ENCODE results near the gene RFNG. TPM values are rescaled to one million over a fixed set of nuclear protein-coding genes. Genes with fewer than 3 reads are reported as not detected.

The RFNG gene
- total RNA-seq, 4 donors from 2014 or later, result 33.2 to 92.0 (median 48.8) TPM

- WGBS, 2 donors (ENCODE audit: low coverage in 1 of 2), result 19% methylated on average over 12 of the region's 59 CpGs; no CpG with 5 or more reads in 1 of the 2 donors
- in situ Hi-C loops (cut with MboI; ENCODE audit: low pct_ligation_motif_present in 1 of 4, low pct_unique_long_range_greater_than_20kb in 1 of 4, low sequenced_read_pairs in 3 of 4) (loop anchor here in 3 of 4 donors (10.0 to 25.0 kb wide), 2 partner anchors 123 to 130 kb away; no protein-coding TSS in a partner anchor), intact Hi-C loops (cut with DNase I; ENCODE audit: low total_unique reads) (loop anchor here (5.0 kb wide), 1 partner anchor 470 kb away; no protein-coding TSS in a partner anchor)
- peaks cover 12 to 32% (median 27%) of the 10 kb centered on the region in 4 donors for H3K4me1 ChIP-seq
- no peak for TF ChIP-seq EP300 (IDR thresholded peaks at IDR 0.05; ENCODE audit: low read depth)
- TF ChIP-seq POLR2AphosphoS5 (IDR thresholded peaks at IDR 0.05), result no peak
- TF ChIP-seq, protein P1, sequence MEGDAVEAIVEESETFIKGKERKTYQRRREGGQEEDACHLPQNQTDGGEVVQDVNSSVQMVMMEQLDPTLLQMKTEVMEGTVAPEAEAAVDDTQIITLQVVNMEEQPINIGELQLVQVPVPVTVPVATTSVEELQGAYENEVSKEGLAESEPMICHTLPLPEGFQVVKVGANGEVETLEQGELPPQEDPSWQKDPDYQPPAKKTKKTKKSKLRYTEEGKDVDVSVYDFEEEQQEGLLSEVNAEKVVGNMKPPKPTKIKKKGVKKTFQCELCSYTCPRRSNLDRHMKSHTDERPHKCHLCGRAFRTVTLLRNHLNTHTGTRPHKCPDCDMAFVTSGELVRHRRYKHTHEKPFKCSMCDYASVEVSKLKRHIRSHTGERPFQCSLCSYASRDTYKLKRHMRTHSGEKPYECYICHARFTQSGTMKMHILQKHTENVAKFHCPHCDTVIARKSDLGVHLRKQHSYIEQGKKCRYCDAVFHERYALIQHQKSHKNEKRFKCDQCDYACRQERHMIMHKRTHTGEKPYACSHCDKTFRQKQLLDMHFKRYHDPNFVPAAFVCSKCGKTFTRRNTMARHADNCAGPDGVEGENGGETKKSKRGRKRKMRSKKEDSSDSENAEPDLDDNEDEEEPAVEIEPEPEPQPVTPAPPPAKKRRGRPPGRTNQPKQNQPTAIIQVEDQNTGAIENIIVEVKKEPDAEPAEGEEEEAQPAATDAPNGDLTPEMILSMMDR (IDR thresholded peaks at IDR 0.05), result no peak
- TF ChIP-seq POLR2A (IDR thresholded peaks at IDR 0.05), result no peak
- DNase-seq, result peak; percentile 80
- no peaks in the 10 kb centered on the region for H3K36me3 ChIP-seq
- H3K4me3 ChIP-seq, result peak overlapping the region in 3 of 4 donors; percentile 3 to 49 (median 37)
- H3K27ac ChIP-seq, result peak overlapping the region in 2 of 4 donors; percentile 5 to 25
- peaks cover 9% of the 10 kb centered on the region for H3K27me3 ChIP-seq
- no peaks in the 10 kb centered on the region for H3K9me3 ChIP-seq
Measured at GRCh38 chr17:82031885-82032627, 19.6 kb downstream of the RFNG start.

- H3K4me1 ChIP-seq, result peaks cover 8 to 26% (median 21%) of the 10 kb centered on the region in 4 donors
- TF ChIP-seq POLR2AphosphoS5 (IDR thresholded peaks at IDR 0.05) (no peak), POLR2A (IDR thresholded peaks at IDR 0.05) (no peak), EP300 (IDR thresholded peaks at IDR 0.05; ENCODE audit: low read depth) (no peak)
- TF ChIP-seq, protein P1 (IDR thresholded peaks at IDR 0.05), result no peak
- H3K27ac ChIP-seq, result peak within 1 kb of the TSS; percentile 72 to 90 (median 81)
- DNase-seq, result no peak
- H3K27me3 ChIP-seq, result peaks cover 9% of the 10 kb centered on the region
- H3K4me3 ChIP-seq, result peak within 1 kb of the TSS; percentile 18 to 61 (median 49)
- H3K9me3 ChIP-seq, result no peaks in the 10 kb centered on the region
- intact Hi-C loops (cut with DNase I; ENCODE audit: low total_unique reads) (loop anchor here (5.0 kb wide), 1 partner anchor 469 kb away; no protein-coding TSS in a partner anchor), in situ Hi-C loops (cut with MboI; ENCODE audit: low pct_ligation_motif_present in 1 of 4, low pct_unique_long_range_greater_than_20kb in 1 of 4, low sequenced_read_pairs in 3 of 4) (loop anchor here in 3 of 4 donors (10.0 to 25.0 kb wide), 2 partner anchors 123 to 131 kb away; no protein-coding TSS in a partner anchor)
- WGBS, 2 donors (ENCODE audit: low coverage in 1 of 2), result 0% methylated on average over 28 of the region's 96 CpGs; no CpG with 5 or more reads in 1 of the 2 donors
- no peaks in the 10 kb centered on the region for H3K36me3 ChIP-seq
Measured at GRCh38 chr17:82031303-82031884, 20.2 kb downstream of the RFNG start, which contains the start of gene RAC3. Gene RAC3 (plus strand): TSS chr17:82031678. CDS start chr17:82031762, 84 bp downstream.

GRCh38 chr17:82030470-82031302, 20.9 kb downstream of the RFNG start:
- peak; percentile 91 for DNase-seq
- peaks cover 9% of the 10 kb centered on the region for H3K27me3 ChIP-seq
- H3K4me3 ChIP-seq, result peak overlapping the region; percentile 18 to 61 (median 49)
- no peaks in the 10 kb centered on the region for H3K36me3 ChIP-seq
- H3K4me1 ChIP-seq, result peaks cover 4 to 20% (median 17%) of the 10 kb centered on the region in 4 donors
- no peaks in the 10 kb centered on the region for H3K9me3 ChIP-seq
- peak overlapping the region; percentile 72 to 90 (median 81) for H3K27ac ChIP-seq
- WGBS, 2 donors (ENCODE audit: low coverage in 1 of 2), result 1% methylated on average over 82 of the region's 94 CpGs; no CpG with 5 or more reads in 1 of the 2 donors
- intact Hi-C loops (cut with DNase I; ENCODE audit: low total_unique reads) (loop anchor here (1.0 to 5.0 kb wide), 2 partner anchors 124 to 468 kb away; no protein-coding TSS in a partner anchor), in situ Hi-C loops (cut with MboI; ENCODE audit: low pct_ligation_motif_present in 1 of 4, low pct_unique_long_range_greater_than_20kb in 1 of 4, low sequenced_read_pairs in 3 of 4) (loop anchor here in 3 of 4 donors (10.0 to 25.0 kb wide), 2 partner anchors 124 to 132 kb away; no protein-coding TSS in a partner anchor)
- TF ChIP-seq, protein P1 (IDR thresholded peaks at IDR 0.05), result peak; percentile 92 to 97 (median 95)
- TF ChIP-seq POLR2AphosphoS5 (IDR thresholded peaks at IDR 0.05) (peak in 1 of 3 donors; percentile 18), EP300 (IDR thresholded peaks at IDR 0.05; ENCODE audit: low read depth) (no peak), POLR2A (IDR thresholded peaks at IDR 0.05) (peak; percentile 46)

All from transverse colon (tissue), 4 donors.